SK-N-SH treated with all-trans-retinoic acid at 6 μM for 48 hours (cell line): ENCODE measurements around the gene PRPF4.
A peak's percentile ranks its signal among the peaks of the same experiment; 100 is the strongest.

Experiments used
- ATAC-seq: fragments of 200-7000 bp; cut with Tn5 transposase; 3 replicates; pipeline ENCODE4 v1.9.1; 2020; ENCODE audit warnings: mild to moderate bottlenecking, moderate library complexity
- ARNTL ChIP-seq: fragments of 450-650 bp; formaldehyde crosslinking; IDR thresholded peaks from 2 replicates; pipeline ENCODE4 v1.5.0; 2020; ENCODE audit warnings: low read depth, mild to moderate bottlenecking, moderate library complexity, borderline replicate concordance
- CREB5 ChIP-seq: fragments of 250-450 bp; sonication (Bioruptor Pico); IDR thresholded peaks from 2 replicates; pipeline ENCODE4 v1.5.1; 2020; ENCODE audit warnings: low read depth, mild to moderate bottlenecking, moderate library complexity
- CSDC2 ChIP-seq: fragments of 250-450 bp; sonication (Bioruptor Pico); IDR thresholded peaks from 2 replicates; pipeline ENCODE4 v1.5.0; 2020; ENCODE audit warnings: mild to moderate bottlenecking, moderate library complexity
- CSRNP3 ChIP-seq: fragments of 250-450 bp; sonication (Bioruptor Pico); IDR thresholded peaks from 2 replicates; pipeline ENCODE4 v1.5.1; 2021; ENCODE audit warnings: mild to moderate bottlenecking, moderate library complexity
- ESRRG ChIP-seq: fragments of 250-450 bp; sonication (Bioruptor Pico); IDR thresholded peaks from 2 replicates; pipeline ENCODE4 v1.6.1; 2021; ENCODE audit warnings: mild to moderate bottlenecking
- GLIS3 ChIP-seq: fragments of 250-450 bp; sonication (Bioruptor Pico); IDR thresholded peaks from 2 replicates; pipeline ENCODE4 v1.5.0; 2020; ENCODE audit warnings: mild to moderate bottlenecking, moderate library complexity
- ISL1 ChIP-seq: fragments of 250-450 bp; sonication (Bioruptor Pico); IDR thresholded peaks from 2 replicates; pipeline ENCODE4 v2.1.2; 2022; ENCODE audit warnings: mild to moderate bottlenecking, moderate library complexity
- PATZ1 ChIP-seq: fragments of 250-450 bp; sonication (Bioruptor Pico); IDR thresholded peaks from 2 replicates; pipeline ENCODE4 v1.8.0; 2020; ENCODE audit warnings: mild to moderate bottlenecking, moderate library complexity, borderline replicate concordance
- POU6F1 ChIP-seq: fragments of 250-450 bp; sonication (Bioruptor Pico); IDR thresholded peaks from 2 replicates; pipeline ENCODE4 v1.8.0; 2021; ENCODE audit warnings: low read depth, mild to moderate bottlenecking, moderate library complexity, borderline replicate concordance
- PPARA ChIP-seq: fragments of 250-450 bp; sonication (Bioruptor Pico); IDR thresholded peaks from 2 replicates; pipeline ENCODE4 v1.5.0; 2020; ENCODE audit warnings: mild to moderate bottlenecking, borderline replicate concordance
- SNAI2 ChIP-seq: fragments of 250-450 bp; sonication (Bioruptor Pico); IDR thresholded peaks from 2 replicates; pipeline ENCODE4 v1.5.0; 2020; ENCODE audit warnings: mild to moderate bottlenecking, moderate library complexity
- TCF4 ChIP-seq: fragments of 250-450 bp; sonication (Bioruptor Pico); IDR thresholded peaks from 2 replicates; pipeline ENCODE4 v1.8.0; 2021; ENCODE audit warnings: mild to moderate bottlenecking, moderate library complexity, borderline replicate concordance
- TOX ChIP-seq: fragments of 250-450 bp; sonication (Bioruptor Pico); IDR thresholded peaks from 2 replicates; pipeline ENCODE4 v1.8.0; 2021; ENCODE audit warnings: mild to moderate bottlenecking, moderate library complexity, borderline replicate concordance
- TSHZ2 ChIP-seq: fragments of 250-450 bp; sonication (Bioruptor Pico); IDR thresholded peaks from 2 replicates; pipeline ENCODE4 v1.5.0; 2020; ENCODE audit warnings: mild to moderate bottlenecking, moderate library complexity
- ZC3H10 ChIP-seq: fragments of 250-450 bp; sonication (Bioruptor Pico); IDR thresholded peaks from 2 replicates; pipeline ENCODE4 v1.5.1; 2021; ENCODE audit warnings: mild to moderate bottlenecking, moderate library complexity
- ZFP30 ChIP-seq: fragments of 450-650 bp; formaldehyde crosslinking; IDR thresholded peaks from 2 replicates; pipeline ENCODE4 v1.5.0; 2022; ENCODE audit warnings: mild to moderate bottlenecking, moderate library complexity
- ZNF565 ChIP-seq: fragments of 450-650 bp; formaldehyde crosslinking; conservative IDR thresholded peaks from 2 replicates; pipeline ENCODE4 v1.5.0; 2020; ENCODE audit warnings: low read depth, mild to moderate bottlenecking, moderate library complexity
- ZNF70 ChIP-seq: fragments of 450-650 bp; formaldehyde crosslinking; IDR thresholded peaks from 2 replicates; pipeline ENCODE4 v1.5.0; 2020; ENCODE audit warnings: mild to moderate bottlenecking, moderate library complexity
- ZNF8 ChIP-seq: fragments of 450-650 bp; formaldehyde crosslinking; IDR thresholded peaks from 2 replicates; pipeline ENCODE4 v1.5.0; 2020; ENCODE audit warnings: mild to moderate bottlenecking, moderate library complexity

Gene PRPF4

GRCh38 chr9:113315231-113315630, 39.8 kb downstream of the PRPF4 start:
- no peak for ATAC-seq
- no peak for TF ChIP-seq TCF4 (CRISPR knock-in tag)
- TF ChIP-seq, all 23 proteins: peak for 0

GRCh38 chr9:113316030-113316429, 40.6 kb downstream of the PRPF4 start:
- no peak for ATAC-seq
- TF ChIP-seq CREB5 (CRISPR knock-in tag) (no peak), ZNF8 (no peak), ISL1 (CRISPR knock-in tag) (no peak), SNAI2 (no peak), ZNF70 (CRISPR knock-in tag) (no peak), CSRNP3 (no peak)

- ATAC-seq, result no peak
- TF ChIP-seq TOX (CRISPR knock-in tag), result no peak
- no peak for TF ChIP-seq ZNF70 (CRISPR knock-in tag)
- TF ChIP-seq PATZ1 (CRISPR knock-in tag), result no peak
- no peak for TF ChIP-seq CSDC2 (CRISPR knock-in tag)
- TF ChIP-seq, all 23 proteins: peak for 0
These were observed 42.3 kb downstream of the PRPF4 start for GRCh38 chr9:113317777-113318176.

- ATAC-seq, result no peak
- peak; percentile 91 for TF ChIP-seq ZNF70 (CRISPR knock-in tag)
- no peak for TF ChIP-seq SNAI2
- TF ChIP-seq TCF4 (CRISPR knock-in tag), result peak; percentile 33; the same call in 1 of the 2 replicates
These were observed 43.6 kb downstream of the PRPF4 start for GRCh38 chr9:113319054-113319453.

GRCh38 chr9:113320051-113320450, 44.6 kb downstream of the PRPF4 start:
- TF ChIP-seq POU6F1 (CRISPR knock-in tag), result no peak
- no peak for TF ChIP-seq TCF4 (CRISPR knock-in tag)
- no peak for TF ChIP-seq ISL1 (CRISPR knock-in tag)
- no peak for TF ChIP-seq ZNF565 (CRISPR knock-in tag)
- no peak for TF ChIP-seq CREB5 (CRISPR knock-in tag)
- TF ChIP-seq ZC3H10 (CRISPR knock-in tag), result no peak
- no peak for TF ChIP-seq ZFP30 (CRISPR knock-in tag)
- no peak for TF ChIP-seq TOX (CRISPR knock-in tag)
- TF ChIP-seq GLIS3, result no peak
- no peak for TF ChIP-seq ZNF70 (CRISPR knock-in tag)
- TF ChIP-seq ARNTL (CRISPR knock-in tag), result no peak
- TF ChIP-seq PATZ1 (CRISPR knock-in tag), result no peak
- no peak for TF ChIP-seq ESRRG (CRISPR knock-in tag)
- no peak for TF ChIP-seq SNAI2
- no peak for TF ChIP-seq TSHZ2 (CRISPR knock-in tag)
- no peak for TF ChIP-seq CSRNP3
- TF ChIP-seq PPARA (CRISPR knock-in tag), result no peak
- ATAC-seq, result no peak
